Fibroblast of peridontal ligament (primary cell): ENCODE measurements around the gene TJP3.

Experiments used
- DNase-seq: peaks from one replicate; pipeline ENCODE4 v3.0.0-alpha.2; 2010; ENCODE audit errors: extremely low read depth

TJP3 gene

GRCh38 chr19:3716147-3716668 lies 8.0 kb downstream of the TJP3 start:
- DNase-seq: no peak

GRCh38 chr19:3719868-3720267 lies 11.7 kb downstream of the TJP3 start:
- no peak for DNase-seq

- DNase-seq: no peak
Observed at GRCh38 chr19:3720349-3720917, 12.2 kb downstream of the TJP3 start.

DNA sequence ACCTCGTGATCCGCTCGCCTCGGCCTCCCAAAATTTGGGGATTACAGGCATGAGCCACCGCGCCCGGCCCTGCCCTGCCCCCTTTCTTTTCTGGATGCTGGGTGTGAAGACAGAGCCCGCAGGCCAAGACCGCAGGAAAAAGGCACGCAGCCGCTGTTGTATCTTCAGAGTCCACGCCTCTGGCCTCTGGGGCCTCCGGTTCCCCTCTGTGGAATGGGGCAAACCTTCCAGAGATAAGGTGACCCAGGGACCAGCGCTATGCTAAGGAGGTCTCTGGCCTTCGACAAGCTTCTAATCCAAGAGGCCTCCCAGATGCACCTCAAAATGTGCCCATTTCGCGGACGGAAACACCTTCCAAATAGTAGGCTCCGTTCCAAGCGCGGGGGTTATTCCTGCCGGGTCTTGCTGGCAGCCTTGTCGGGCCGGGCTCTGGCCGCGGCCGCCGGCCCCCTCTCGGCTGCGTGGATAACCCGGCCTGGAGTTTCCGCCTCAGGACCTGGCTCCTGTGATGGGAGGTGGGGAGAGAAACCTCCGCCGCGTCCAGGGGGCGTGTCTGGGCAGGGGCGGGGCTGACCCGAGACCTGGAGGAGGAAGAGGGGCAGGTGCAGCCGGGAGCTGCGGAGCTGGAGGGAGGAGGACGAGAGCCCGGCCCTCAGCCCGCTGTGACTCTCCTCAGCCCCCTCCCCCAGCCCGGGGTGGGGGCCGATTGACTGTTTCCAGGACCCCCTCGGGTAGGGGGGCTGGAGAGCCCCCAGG lies 13.1 kb downstream of the TJP3 start:
- peak; percentile 64 for DNase-seq

DNA sequence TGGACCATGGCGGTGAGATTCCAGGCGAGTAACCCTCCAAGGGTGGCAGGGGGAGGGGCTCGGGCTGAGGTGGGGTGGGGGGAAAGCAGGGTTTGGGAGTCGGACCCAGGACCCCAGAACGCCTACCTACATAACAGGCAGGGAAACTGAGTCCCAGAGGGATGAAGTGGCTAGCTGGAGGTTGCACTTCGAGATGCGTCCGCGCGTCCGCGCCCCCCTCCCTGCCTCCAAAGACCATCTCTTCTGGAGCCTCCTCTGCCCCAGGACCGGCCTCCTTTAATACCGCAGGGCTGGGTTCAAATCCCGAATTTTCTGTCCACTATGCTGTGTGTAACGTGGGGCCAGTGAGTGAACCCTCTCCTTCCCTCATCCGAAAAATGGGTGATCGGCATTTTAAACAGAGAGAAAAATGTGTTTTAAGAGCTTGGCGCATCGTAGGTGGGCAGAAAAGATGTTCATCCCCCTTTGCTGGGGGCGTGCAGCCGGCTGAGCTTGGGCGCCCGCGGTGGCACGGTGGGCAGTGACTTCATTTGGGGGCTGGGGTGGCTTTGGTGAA lies 13.8 kb downstream of the TJP3 start:
- DNase-seq: no peak

- DNase-seq: no peak
Observed at GRCh38 chr19:3722443-3723109, 14.4 kb downstream of the TJP3 start.

GRCh38 chr19:3723110-3723488 lies 14.9 kb downstream of the TJP3 start:
- DNase-seq: no peak

- no peak for DNase-seq
Observed at GRCh38 chr19:3723883-3724282, 15.7 kb downstream of the TJP3 start.

DNA sequence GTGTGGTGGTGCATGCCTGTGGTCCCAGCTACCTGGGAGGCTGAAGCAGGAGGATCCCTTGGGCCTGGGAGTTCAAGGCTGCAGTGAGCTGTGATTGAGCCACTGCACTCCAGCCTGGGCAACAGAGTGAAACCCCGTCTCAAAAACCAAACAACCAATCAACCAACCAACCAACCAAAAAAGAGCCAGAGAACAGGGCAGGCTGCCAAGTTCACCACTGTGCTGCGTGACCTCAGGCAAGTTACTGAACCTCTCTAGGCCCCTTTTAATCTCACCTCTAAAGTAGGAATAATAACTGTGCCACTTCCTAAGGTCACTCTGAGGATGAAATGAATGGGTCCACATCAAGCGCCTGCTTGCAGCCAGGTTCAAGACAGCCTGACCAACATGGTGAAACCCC lies 16.9 kb downstream of the TJP3 start:
- no peak for DNase-seq

- DNase-seq: no peak
Observed at GRCh38 chr19:3725640-3726310, 17.6 kb downstream of the TJP3 start.

DNA sequence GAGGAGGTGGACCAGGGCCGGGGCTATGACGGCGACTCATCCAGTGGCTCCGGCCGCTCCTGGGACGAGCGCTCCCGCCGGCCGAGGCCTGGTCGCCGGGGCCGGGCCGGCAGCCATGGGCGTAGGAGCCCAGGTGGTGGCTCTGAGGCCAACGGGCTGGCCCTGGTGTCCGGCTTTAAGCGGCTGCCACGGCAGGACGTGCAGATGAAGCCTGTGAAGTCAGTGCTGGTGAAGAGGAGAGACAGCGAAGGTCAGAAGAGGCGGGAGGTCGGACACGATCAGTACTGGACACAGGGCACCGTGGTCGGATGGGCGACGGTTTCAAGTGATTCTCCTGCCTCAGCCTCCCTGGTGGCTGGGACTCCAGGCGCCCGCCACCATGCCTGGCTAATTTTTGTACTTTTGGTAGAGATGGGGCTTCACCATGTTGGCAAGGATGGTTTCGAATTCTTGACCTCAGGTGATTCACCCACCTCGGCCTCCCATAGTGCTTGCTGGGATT lies 22.3 kb downstream of the TJP3 start:
- no peak for DNase-seq

GRCh38 chr19:3732108-3732507 lies 23.9 kb downstream of the TJP3 start:
- DNase-seq: no peak

DNA sequence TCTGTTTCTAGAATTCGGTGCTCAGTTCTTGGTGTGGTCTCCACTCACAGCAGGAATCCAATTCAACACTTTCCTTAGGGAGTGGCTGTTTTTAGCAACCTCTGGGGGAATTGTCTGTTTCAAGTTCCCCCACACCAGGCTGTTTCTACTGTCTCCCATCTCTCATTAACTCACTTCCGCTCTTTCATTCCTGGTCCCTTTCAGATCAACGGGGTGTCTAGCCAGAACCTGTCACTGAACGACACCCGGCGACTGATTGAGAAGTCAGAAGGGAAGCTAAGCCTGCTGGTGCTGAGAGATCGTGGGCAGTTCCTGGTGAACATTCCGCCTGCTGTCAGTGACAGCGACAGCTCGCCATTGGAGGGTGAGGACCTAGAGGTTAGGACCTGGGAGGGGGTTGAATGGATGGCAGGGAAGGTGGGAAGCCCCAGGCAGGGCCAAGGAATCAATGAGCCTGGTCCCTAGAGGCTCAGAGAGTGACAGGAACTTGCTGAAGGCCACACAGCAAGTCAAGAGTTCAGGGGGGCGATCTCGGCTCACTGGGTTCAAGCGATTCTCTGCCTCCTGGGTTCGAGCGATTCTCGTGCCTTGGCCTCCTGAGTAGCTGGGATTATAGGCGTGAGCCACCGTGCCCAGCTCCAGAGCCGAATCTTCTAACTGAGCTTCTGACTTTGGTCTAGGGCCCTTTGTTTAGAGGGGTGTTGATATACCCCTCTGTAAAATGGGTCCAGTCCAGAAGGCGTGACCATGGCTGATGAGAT lies 25.5 kb downstream of the TJP3 start:
- DNase-seq: no peak

DNA sequence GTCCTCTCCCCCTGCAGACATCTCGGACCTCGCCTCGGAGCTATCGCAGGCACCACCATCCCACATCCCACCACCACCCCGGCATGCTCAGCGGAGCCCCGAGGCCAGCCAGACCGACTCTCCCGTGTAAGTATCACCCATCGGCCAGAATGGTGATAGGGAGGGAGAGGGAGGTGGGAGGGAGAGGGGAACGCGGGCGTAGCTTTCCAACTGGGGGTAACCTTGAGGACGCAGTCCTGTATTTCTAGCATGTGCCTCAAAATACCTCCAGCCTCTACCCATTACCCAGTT lies 26.1 kb downstream of the TJP3 start:
- DNase-seq: no peak

DNA sequence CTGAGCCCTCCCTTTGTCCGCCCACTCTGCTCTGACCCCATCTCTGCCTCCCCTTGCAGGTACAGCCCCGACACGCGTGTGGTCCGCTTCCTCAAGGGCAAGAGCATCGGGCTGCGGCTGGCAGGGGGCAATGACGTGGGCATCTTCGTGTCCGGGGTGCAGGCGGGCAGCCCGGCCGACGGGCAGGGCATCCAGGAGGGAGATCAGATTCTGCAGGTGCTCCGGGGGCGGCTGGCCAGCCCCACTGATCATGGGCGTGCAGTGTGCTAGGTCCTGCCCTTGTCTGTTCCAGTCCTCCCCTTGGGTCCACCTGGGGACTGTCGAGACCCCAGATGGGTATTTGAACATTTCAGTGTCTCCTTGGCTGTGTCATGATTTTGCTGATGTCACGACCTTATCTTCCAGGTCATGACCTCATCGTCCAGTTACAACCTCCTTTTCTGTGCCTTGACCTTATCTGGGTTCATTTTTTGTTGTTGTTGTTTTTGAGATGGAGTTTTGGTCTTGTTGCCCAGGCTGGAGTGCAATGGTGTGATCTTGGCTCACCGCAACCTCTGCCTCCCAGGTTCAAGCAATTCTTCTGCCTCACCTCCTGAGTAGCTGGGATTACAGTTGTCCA lies 28.0 kb downstream of the TJP3 start:
- no peak for DNase-seq

- DNase-seq: no peak
Observed at GRCh38 chr19:3737487-3738205, 29.5 kb downstream of the TJP3 start.

DNA sequence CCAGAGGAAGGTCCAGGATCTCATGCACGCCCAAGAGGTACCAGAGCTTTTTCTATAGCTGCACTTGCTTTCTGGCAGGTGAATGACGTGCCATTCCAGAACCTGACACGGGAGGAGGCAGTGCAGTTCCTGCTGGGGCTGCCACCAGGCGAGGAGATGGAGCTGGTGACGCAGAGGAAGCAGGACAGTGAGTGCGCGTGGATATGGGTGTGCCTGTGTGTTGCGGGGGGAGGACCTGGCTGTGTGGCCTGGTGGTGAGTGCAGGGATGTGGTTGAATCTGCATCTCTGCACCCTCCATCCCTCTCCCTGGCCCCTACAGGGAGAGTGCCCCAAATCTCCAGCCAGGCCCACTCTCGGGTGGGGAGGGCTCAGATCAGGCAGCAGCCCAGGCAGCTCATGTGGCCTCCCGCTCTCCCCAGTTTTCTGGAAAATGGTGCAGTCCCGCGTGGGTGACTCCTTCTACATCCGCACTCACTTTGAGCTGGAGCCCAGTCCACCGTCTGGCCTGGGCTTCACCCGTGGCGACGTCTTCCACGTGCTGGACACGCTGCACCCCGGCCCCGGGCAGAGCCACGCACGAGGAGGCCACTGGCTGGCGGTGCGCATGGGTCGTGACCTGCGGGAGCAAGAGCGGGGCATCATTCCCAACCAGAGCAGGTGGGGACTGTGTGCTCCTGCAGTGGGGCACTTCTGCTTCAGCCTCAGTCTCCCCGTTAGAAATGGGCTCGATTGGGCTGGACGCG lies 30.5 kb downstream of the TJP3 start:
- DNase-seq: no peak

DNA sequence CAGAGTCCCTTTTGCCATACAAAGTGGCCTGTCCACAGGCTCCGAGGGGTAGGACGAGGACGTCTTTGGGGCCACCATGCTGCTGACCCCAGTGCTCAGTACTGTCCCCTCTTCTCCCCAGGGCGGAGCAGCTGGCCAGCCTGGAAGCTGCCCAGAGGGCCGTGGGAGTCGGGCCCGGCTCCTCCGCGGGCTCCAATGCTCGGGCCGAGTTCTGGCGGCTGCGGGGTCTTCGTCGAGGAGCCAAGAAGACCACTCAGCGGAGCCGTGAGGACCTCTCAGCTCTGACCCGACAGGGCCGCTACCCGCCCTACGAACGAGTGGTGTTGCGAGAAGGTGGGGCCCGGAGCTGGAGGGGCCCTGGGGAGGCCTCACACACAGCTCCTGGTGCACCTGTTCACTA lies 32.2 kb downstream of the TJP3 start:
- no peak for DNase-seq

GRCh38 chr19:3743486-3743885 lies 35.3 kb downstream of the TJP3 start:
- no peak for DNase-seq
